Daoy (cell line): ENCODE results near the gene KRTAP17-1. TPM values are rescaled to one million over a fixed set of nuclear protein-coding genes. Genes with fewer than 3 reads are reported as not detected.
"Not testable (repeated sequence)": the region's sequence is repeated elsewhere in the genome, so short reads cannot be mapped to it uniquely, and the experiment has no call there.

Source experiments
- DNase-seq: peaks from one replicate; pipeline ENCODE4 v3.0.0-alpha.2; 2015; ENCODE audit warnings: low read depth
- total RNA-seq: library from RNA; depleted of rRNA; stranded (reverse); fragments of >200 nt; shearing (Covaris generic); gene quantifications from 2 replicates; pipeline ENCODE4 v1.2.3, GENCODE V29; 2014; rRNA removed

Gene KRTAP17-1
- total RNA-seq, 1 experiment from 2014 or later: not detected

GRCh38 chr17:41304091-41304490, 11.4 kb downstream of the KRTAP17-1 start:
- DNase-seq: no peak

- no peak for DNase-seq
These were observed 12.5 kb downstream of the KRTAP17-1 start for GRCh38 chr17:41302981-41303380.

- DNase-seq: no peak
These were observed 13.3 kb downstream of the KRTAP17-1 start, which contains the start of gene KRTAP29-1 for GRCh38 chr17:41301916-41302901. Gene KRTAP29-1, minus strand, starts transcription at chr17:41302851. Its CDS starts 0 bp downstream, at chr17:41302851.

GRCh38 chr17:41301204-41301790, 14.2 kb downstream of the KRTAP17-1 start:
- DNase-seq: no peak

GRCh38 chr17:41298458-41299135, 16.9 kb downstream of the KRTAP17-1 start:
- DNase-seq: no peak

GRCh38 chr17:41296846-41297245, 18.7 kb downstream of the KRTAP17-1 start:
- DNase-seq: no peak

- no peak for DNase-seq
These were observed 21.5 kb downstream of the KRTAP17-1 start for GRCh38 chr17:41294016-41294415.

GRCh38 chr17:41287050-41287449, 28.5 kb downstream of the KRTAP17-1 start:
- no peak for DNase-seq

- DNase-seq: no peak
These were observed 31.0 kb downstream of the KRTAP17-1 start for GRCh38 chr17:41284546-41284945.

- DNase-seq: no peak
These were observed 31.5 kb downstream of the KRTAP17-1 start for GRCh38 chr17:41284043-41284442.

- no peak for DNase-seq
These were observed 37.1 kb downstream of the KRTAP17-1 start for GRCh38 chr17:41278176-41278955.

- not testable (repeated sequence) for DNase-seq
These were observed 39.8 kb downstream of the KRTAP17-1 start, which contains the start of gene KRTAP9-7 for GRCh38 chr17:41275648-41276190. Gene KRTAP9-7, plus strand, starts transcription at chr17:41275698. Its CDS starts 0 bp downstream, at chr17:41275698.

GRCh38 chr17:41271858-41272257, 43.7 kb downstream of the KRTAP17-1 start:
- no peak for DNase-seq

GRCh38 chr17:41271323-41271722, 44.2 kb downstream of the KRTAP17-1 start:
- not testable (repeated sequence) for DNase-seq

GRCh38 chr17:41267711-41268110, 47.8 kb downstream of the KRTAP17-1 start:
- no peak for DNase-seq

- no peak for DNase-seq
These were observed 50.4 kb downstream of the KRTAP17-1 start, which contains the start of gene KRTAP9-6 for GRCh38 chr17:41265078-41265477. Gene KRTAP9-6, plus strand, starts transcription at chr17:41265378. Its CDS starts 0 bp downstream, at chr17:41265378.

Other genes with a start within 250 kb of the KRTAP17-1 start
- gene KRTAP2-4, start 249.8 kb downstream of the KRTAP17-1 start, total RNA-seq: not detected in 2 replicates
- gene KRTAP4-7, start 231.6 kb downstream of the KRTAP17-1 start, total RNA-seq: not detected in 2 replicates
- not detected in 2 replicates for gene KRTAP4-8, start 217.6 kb downstream of the KRTAP17-1 start, total RNA-seq
- not detected in 2 replicates for gene KRTAP4-16, start 213.5 kb downstream of the KRTAP17-1 start, total RNA-seq
- gene KRTAP4-9, start 210.3 kb downstream of the KRTAP17-1 start, total RNA-seq: not detected in 2 replicates
- not detected in 2 replicates for gene KRTAP4-11, start 197.3 kb downstream of the KRTAP17-1 start, total RNA-seq
- gene KRTAP4-12, start 191.5 kb downstream of the KRTAP17-1 start, total RNA-seq: not detected in 2 replicates
- gene KRTAP4-6, start 175.2 kb downstream of the KRTAP17-1 start, total RNA-seq: not detected in 2 replicates
- not detected in 2 replicates for gene KRTAP4-5, start 165.9 kb downstream of the KRTAP17-1 start, total RNA-seq
- not detected in 2 replicates for gene KRTAP4-4, start 155.0 kb downstream of the KRTAP17-1 start, total RNA-seq
- gene KRTAP4-3, start 147.5 kb downstream of the KRTAP17-1 start, total RNA-seq: not detected in 2 replicates
- not detected in 2 replicates for gene KRTAP4-2, start 137.5 kb downstream of the KRTAP17-1 start, total RNA-seq
- gene KRTAP4-1, start 130.8 kb downstream of the KRTAP17-1 start, total RNA-seq: not detected in 2 replicates
- gene KRTAP9-1, start 125.8 kb downstream of the KRTAP17-1 start, total RNA-seq: not detected in 2 replicates
- not detected in 2 replicates for gene KRTAP9-2, start 89.1 kb downstream of the KRTAP17-1 start, total RNA-seq
- gene KRTAP9-3, start 83.3 kb downstream of the KRTAP17-1 start, total RNA-seq: not detected in 2 replicates
- gene KRTAP9-8, start 77.7 kb downstream of the KRTAP17-1 start, total RNA-seq: not detected in 2 replicates
- gene KRTAP9-4, start 66.0 kb downstream of the KRTAP17-1 start, total RNA-seq: not detected in 2 replicates
- not detected in 2 replicates for gene KRTAP9-9, start 60.3 kb downstream of the KRTAP17-1 start, total RNA-seq
- gene KRTAP9-6, start 50.3 kb downstream of the KRTAP17-1 start, total RNA-seq: not detected in 2 replicates
- gene KRTAP9-7, start 40.0 kb downstream of the KRTAP17-1 start, total RNA-seq: not detected in 2 replicates
- gene KRTAP29-1, start 12.9 kb downstream of the KRTAP17-1 start, total RNA-seq: not detected in 2 replicates
- gene KRTAP16-1, start 6.4 kb downstream of the KRTAP17-1 start, total RNA-seq: not detected in 2 replicates
- not detected in 2 replicates for gene KRT33A, start 35.1 kb upstream of the KRTAP17-1 start, total RNA-seq
- gene KRT33B, start 54.1 kb upstream of the KRTAP17-1 start, total RNA-seq: not detected in 2 replicates
- gene KRT34, start 66.6 kb upstream of the KRTAP17-1 start, total RNA-seq: 0.46 and 1.4 TPM in 2 replicates
- gene KRT31, start 81.9 kb upstream of the KRTAP17-1 start, total RNA-seq: not detected in 2 replicates
- not detected in 2 replicates for gene KRT37, start 108.9 kb upstream of the KRTAP17-1 start, total RNA-seq
- not detected in 2 replicates for gene KRT38, start 125.3 kb upstream of the KRTAP17-1 start, total RNA-seq
- 0.06 TPM in 2 replicates for gene KRT32, start 151.7 kb upstream of the KRTAP17-1 start, total RNA-seq
- not detected in 2 replicates for gene KRT35, start 165.4 kb upstream of the KRTAP17-1 start, total RNA-seq
- gene KRT36, start 174.2 kb upstream of the KRTAP17-1 start, total RNA-seq: not detected in 2 replicates
- not detected in 2 replicates for gene KRT13, start 189.9 kb upstream of the KRTAP17-1 start, total RNA-seq
- 0.51 and 3.1 TPM in 2 replicates for gene KRT15, start 203.2 kb upstream of the KRTAP17-1 start, total RNA-seq
- gene KRT19, start 212.6 kb upstream of the KRTAP17-1 start, total RNA-seq: 0.86 TPM in 1 of 2 replicates, not detected in the other